Stimulated activated naive CD8-positive, alpha-beta T cell treated with anti-CD3 and anti-CD28 coated beads, Interleukin-15, Interleukin-2, amounts not matched to agents 100 U/mL and 50 U/mL, for 24 hours (primary cell): ENCODE measurements around the gene HS6ST2.
A peak's percentile ranks its signal among the peaks of the same experiment; 100 is the strongest.

ENCODE experiments used
- ATAC-seq: fragments of 150-1000 bp; cut with Tn5 transposase; one replicate; pipeline ENCODE4 v1.10.0; 2021
- DNase-seq: peaks from one replicate; pipeline ENCODE4 v3.0.0; 2021

Gene HS6ST2

GRCh38 chrX:132740316-132741123 is 217.9 kb downstream of the HS6ST2 start:
- DNase-seq, result no peak
- no peak for ATAC-seq

DNA sequence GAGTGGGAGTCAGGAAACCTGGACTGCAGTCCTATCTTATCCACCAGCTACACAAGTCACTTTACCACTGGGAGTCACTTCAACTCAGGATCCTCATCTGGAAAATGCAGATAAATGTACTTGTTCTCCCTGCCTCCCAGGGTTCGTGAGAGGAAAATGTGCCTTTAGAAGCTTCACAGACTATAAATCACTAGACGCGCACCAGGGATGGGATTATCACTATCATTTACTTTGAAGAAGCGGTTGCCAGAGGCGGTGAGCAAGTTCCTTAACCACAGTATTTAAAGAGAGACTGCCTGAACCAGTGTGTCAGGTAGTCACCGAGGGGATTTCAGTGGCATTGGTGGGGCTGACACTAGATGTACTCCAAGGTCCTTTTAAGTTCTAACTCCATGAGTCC is 219.5 kb downstream of the HS6ST2 start:
- no peak for ATAC-seq
- no peak for DNase-seq

GRCh38 chrX:132737743-132738142 is 220.7 kb downstream of the HS6ST2 start:
- DNase-seq, result peak; percentile 42
- peak; percentile 85 for ATAC-seq

DNA sequence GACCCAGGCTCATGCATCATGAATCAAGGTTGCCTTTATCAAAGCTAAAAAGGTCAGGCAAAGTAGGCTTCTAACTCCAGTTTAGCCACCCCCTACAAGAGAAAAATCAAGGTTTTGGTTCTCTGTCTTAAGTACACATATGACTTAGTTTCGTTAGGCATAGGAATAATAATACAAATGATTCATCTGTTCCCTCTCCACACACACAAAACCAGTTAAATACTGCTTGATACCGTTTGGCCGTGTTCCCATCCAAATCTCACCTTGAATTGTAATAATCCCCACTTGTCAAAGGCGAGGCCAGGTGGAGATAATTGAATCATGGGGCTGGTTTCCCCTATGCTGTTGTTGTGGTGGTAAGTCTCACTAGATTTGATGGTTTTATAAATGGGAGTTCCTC is 226.2 kb downstream of the HS6ST2 start:
- no peak for ATAC-seq
- no peak for DNase-seq

GRCh38 chrX:132730726-132731125 is 227.7 kb downstream of the HS6ST2 start:
- ATAC-seq, result no peak
- no peak for DNase-seq

DNA sequence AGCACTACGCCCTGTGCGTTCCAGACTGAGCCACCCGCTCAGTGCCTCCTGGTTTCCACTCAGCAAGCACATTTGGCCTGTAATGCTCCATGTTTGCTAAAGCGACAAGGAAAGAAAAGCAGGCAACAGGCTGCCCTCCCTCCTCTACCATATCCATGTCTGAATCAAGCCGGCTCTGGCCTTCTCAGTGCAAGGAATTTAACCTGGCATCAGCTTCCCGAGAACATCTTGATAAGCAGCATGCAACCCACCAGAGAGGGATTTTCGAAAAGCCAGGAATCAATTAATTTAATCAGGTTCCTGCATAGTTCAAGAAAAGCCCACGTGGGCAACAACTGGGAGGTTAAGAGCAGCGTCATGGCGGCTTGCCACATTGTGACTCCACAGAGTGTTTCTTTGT is 228.2 kb downstream of the HS6ST2 start:
- ATAC-seq (no peak), DNase-seq (no peak)

GRCh38 chrX:132728296-132728695 is 230.1 kb downstream of the HS6ST2 start:
- ATAC-seq (no peak), DNase-seq (no peak)

- no peak for ATAC-seq
These were observed 239.9 kb downstream of the HS6ST2 start for GRCh38 chrX:132718431-132718958.

DNA sequence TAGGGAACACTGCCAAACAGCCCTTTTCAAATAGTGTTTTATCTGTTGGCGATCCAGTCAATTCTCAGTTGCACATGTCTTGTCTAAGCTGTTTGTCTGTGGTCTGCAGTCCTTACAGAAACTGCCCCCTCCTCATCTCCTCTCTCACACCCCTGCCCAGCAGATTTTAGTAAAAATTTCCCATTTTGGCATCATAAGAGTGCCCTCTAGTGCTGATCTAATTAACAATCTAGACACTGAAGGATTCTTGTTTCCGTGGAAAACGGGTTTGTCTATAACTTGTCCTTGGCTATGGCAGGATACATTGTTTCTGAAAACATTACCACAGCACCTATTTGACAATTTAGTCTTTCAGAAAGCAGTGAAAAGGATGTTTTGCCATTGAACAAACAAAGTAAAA is 242.4 kb downstream of the HS6ST2 start:
- ATAC-seq (no peak), DNase-seq (no peak)

More at GRCh38 chrX:132718431-132718958, 239.9 kb downstream of the HS6ST2 start:
- DNase-seq, result no peak

DNA sequence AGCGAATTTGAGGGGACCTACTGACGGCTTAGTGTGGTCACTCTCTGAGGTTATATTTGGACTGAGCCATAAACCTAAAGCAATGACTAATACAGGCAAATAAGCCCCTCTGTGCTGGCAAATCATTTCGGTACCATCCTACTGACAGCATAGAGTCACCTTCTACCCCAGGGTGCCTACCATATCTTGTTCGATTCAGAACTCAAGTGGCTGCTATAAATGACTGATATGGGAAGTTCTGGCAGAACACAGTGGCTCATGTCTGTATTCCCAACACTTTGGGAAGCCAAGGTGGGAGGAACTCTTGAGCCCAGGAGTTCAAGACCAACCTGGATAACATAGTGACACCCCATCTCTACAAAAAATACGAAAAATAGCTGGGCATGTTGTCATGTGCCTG is 243.5 kb downstream of the HS6ST2 start:
- DNase-seq, result no peak
- ATAC-seq, result no peak

- DNase-seq, result no peak
- ATAC-seq, result no peak
These were observed 246.1 kb downstream of the HS6ST2 start for GRCh38 chrX:132712350-132712749.

GRCh38 chrX:132710656-132711155 is 247.7 kb downstream of the HS6ST2 start:
- no peak for DNase-seq
- ATAC-seq, result no peak

DNA sequence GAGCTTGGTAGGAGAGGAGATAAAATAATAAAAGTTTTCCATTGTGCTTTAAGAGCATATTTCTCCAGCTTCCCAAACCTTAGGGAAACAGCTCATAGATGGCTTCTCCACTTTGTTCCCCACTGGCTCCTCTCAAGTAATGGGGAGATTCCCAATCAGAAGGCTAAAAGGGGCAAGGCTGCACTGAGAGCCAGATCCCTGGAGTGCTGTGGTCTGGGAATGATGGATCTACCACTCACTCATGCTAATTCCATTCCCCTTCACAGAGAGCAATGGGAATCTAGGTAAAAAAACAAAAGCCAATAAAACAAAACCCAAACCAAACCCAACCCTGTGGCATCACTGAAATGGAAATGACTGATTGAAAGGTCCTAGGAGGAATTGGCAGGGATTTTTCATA is 249.9 kb downstream of the HS6ST2 start:
- ATAC-seq (no peak), DNase-seq (no peak)

DNA sequence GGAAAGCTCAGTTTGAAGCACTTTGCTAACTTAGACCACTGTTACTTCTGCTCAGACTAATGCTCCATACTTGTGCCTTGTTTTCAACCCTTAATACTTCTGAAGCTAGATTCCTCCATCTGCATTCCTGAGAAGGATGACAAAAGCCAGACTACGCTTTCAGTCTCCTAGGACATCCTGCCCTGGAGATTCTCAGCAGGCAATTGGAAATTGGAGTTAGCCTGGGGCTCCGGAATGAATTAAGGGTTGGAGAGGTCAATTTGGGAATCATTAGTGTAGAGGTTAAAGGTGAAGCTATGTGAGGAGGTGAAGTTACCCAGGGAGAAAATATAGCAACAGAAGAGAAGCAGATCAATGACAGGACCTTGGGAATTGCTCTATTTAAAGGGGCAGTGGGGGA is 253.7 kb downstream of the HS6ST2 start:
- ATAC-seq, result no peak
- DNase-seq, result no peak

GRCh38 chrX:132694382-132694781 is 264.0 kb downstream of the HS6ST2 start:
- DNase-seq (no peak), ATAC-seq (no peak)

GRCh38 chrX:132692526-132692925 is 265.9 kb downstream of the HS6ST2 start:
- ATAC-seq (no peak), DNase-seq (no peak)

DNA sequence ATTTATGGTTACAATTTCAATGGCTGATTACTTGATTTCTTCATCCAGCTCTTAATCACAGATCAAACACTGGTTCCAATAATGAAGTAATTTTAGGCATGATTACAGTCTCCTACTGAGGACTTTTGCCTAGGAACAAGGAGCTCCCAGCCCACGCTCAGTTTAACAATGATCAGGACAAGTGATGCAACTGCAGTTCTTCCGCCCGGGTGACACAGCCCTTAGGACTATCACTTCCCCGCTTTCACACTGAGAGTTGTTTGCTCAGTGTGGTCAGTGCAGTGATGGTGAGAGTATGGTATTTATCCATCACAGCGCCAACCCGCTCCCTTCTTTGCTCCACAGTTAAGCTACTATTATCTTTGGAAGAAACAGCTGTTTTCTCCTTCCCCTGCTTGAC is 266.4 kb downstream of the HS6ST2 start:
- no peak for DNase-seq

DNA sequence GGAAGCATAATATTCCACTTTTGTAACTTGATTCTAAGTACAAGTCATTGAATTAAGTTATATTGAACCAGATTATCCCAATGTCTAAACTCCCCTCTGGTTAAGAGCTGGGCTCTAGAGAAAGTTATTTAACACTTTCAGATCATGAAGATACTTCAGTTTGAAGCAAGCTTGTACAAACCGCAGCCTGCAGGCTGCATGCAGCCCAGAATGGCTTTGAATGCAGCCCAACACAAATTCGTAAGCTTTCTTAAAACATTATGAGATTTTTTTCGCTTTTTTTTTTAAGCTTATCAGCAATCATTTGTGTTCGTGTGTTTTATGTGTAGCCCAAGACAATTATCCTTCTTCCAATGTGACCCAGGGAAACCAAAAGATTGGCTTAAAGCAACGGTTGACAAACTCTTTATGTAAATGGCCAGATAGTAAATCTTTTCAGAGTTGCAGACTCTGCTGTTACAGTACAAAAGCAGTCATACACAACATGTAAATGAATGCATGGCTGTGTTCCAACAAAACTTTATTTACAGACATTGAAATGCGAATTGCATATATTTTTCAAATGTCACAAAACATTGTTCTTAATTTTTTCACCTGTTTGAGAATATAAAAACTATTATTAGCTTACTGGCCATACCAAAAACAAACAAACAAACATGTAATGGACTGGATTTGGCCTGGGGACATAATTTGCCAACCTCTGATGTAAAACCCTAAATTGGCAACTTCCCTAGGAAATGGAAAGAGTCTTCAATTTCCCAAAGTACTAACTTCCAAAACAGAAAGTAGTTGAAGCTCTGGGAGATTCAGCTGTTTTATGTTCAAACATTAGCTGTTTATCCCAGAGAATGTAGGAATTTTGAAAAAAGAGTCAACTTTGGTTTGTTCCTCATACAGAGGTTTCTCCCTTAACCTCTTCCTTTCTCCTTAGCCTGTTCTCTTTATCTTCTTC is 268.5 kb downstream of the HS6ST2 start:
- DNase-seq (no peak), ATAC-seq (no peak)

More for the DNA sequence above, 266.4 kb downstream of the HS6ST2 start:
- ATAC-seq, result no peak

GRCh38 chrX:132685276-132685675 is 273.2 kb downstream of the HS6ST2 start:
- ATAC-seq (no peak), DNase-seq (no peak)

GRCh38 chrX:132677233-132677716 is 281.2 kb downstream of the HS6ST2 start:
- DNase-seq (no peak), ATAC-seq (peak; percentile 23)

- DNase-seq, result no peak
- ATAC-seq, result no peak
These were observed 281.8 kb downstream of the HS6ST2 start for GRCh38 chrX:132676561-132677186.

GRCh38 chrX:132676102-132676501 is 282.3 kb downstream of the HS6ST2 start:
- DNase-seq, result no peak
- ATAC-seq, result no peak
